ENCODE results near the gene RARRES2. TPM values are rescaled to one million over a fixed set of nuclear protein-coding genes. Genes with fewer than 3 reads are reported as not detected.

Gene RARRES2
- total and polyA plus RNA-seq, 2 of the 13 experiments (the other 11 are each of a cell fraction or from before 2014, with no cell fraction given) = 134 to 172 TPM

- TF ChIP-seq KMT2A (CRISPR knock-in tag; IDR thresholded peaks at IDR 0.05) (no peak), PHF5A (CRISPR knock-in tag; IDR thresholded peaks at IDR 0.05; ENCODE audit: low read depth, unreplicated experiment) (no peak), ZNF354B (CRISPR knock-in tag; IDR thresholded peaks at IDR 0.05) (no peak), PPARG (CRISPR knock-in tag; conservative IDR thresholded peaks at IDR 0.05) (no peak), MBNL3 (CRISPR knock-in tag; conservative IDR thresholded peaks at IDR 0.05) (no peak), TRIM22 (IDR thresholded peaks at IDR 0.05) (no peak), GATAD1 (CRISPR knock-in tag; IDR thresholded peaks at IDR 0.05) (peak; percentile 13; the same call in 1 of the 2 replicates), ZNF3 (CRISPR knock-in tag; IDR thresholded peaks at IDR 0.05) (no peak), FOXC1 (CRISPR knock-in tag; IDR thresholded peaks at IDR 0.05; ENCODE audit: borderline replicate concordance) (no peak), GRHL1 (CRISPR knock-in tag; conservative IDR thresholded peaks at IDR 0.05) (no peak), ZKSCAN8 (CRISPR knock-in tag; IDR thresholded peaks at IDR 0.05; ENCODE audit: borderline replicate concordance) (no peak), ATAD3A (CRISPR knock-in tag; IDR thresholded peaks at IDR 0.05) (no peak), ZNF672 (CRISPR knock-in tag; IDR thresholded peaks at IDR 0.05) (no peak), ZNF713 (CRISPR knock-in tag; IDR thresholded peaks at IDR 0.05) (no peak), ZNF850 (CRISPR knock-in tag; conservative IDR thresholded peaks at IDR 0.05) (no peak), GMEB1 (CRISPR knock-in tag; IDR thresholded peaks at IDR 0.05; ENCODE audit: borderline replicate concordance) (peak; percentile 60; the same call in 1 of the 2 replicates), ZNF496 (CRISPR knock-in tag; IDR thresholded peaks at IDR 0.05; ENCODE audit: insufficient replicate concordance) (no peak), KDM3A (CRISPR knock-in tag; IDR thresholded peaks at IDR 0.05; ENCODE audit: low read depth) (0 out of 2 replicates have a peak, but pooled peaks have one; percentile 34), FIP1L1 (IDR thresholded peaks at IDR 0.05; ENCODE audit: borderline replicate concordance, insufficient read depth, low read depth, low read length) (no peak), GPBP1L1 (CRISPR knock-in tag; IDR thresholded peaks at IDR 0.05) (no peak), SIX1 (CRISPR knock-in tag; IDR thresholded peaks at IDR 0.05; ENCODE audit: borderline replicate concordance) (no peak), ATF1 (CRISPR knock-in tag; IDR thresholded peaks at IDR 0.05) (no peak), ZFP36L2 (CRISPR knock-in tag; IDR thresholded peaks at IDR 0.05) (no peak), LCORL (IDR thresholded peaks at IDR 0.05) (no peak), LCORL (CRISPR knock-in tag; IDR thresholded peaks at IDR 0.05) (peak; percentile 77), XRCC5 (optimal IDR thresholded peaks at IDR 0.05; ENCODE audit: low read length) (peak; percentile 89)
Observed at GRCh38 chr7:150383710-150384397, 42.4 kb upstream of the RARRES2 start (continued).

Measured in HepG2 (cell line).